H9 (cell line): Measurements from ENCODE around the gene B4GALNT2. TPM values are rescaled to one million over a fixed set of nuclear protein-coding genes. Genes with fewer than 3 reads are reported as not detected.

Source experiments
- DNase-seq: peaks from one replicate; pipeline ENCODE4 v3.0.0-alpha.2; 2017
- H2AFZ ChIP-seq: one replicate; pipeline ENCODE4 v1.6.1; 2013; ENCODE audit warnings: mild to moderate bottlenecking, low read length, control low read depth, moderate library complexity
- H2AK5ac ChIP-seq: 2 replicates; pipeline ENCODE4 v1.6.1; 2013; ENCODE audit warnings: low read length, control low read depth, mixed read lengths; ENCODE audit not compliant: insufficient read length
- H2BK120ac ChIP-seq: one replicate; pipeline ENCODE4 v1.6.1; 2013; ENCODE audit warnings: low read depth, mild to moderate bottlenecking, low read length, control low read depth, inconsistent platforms; ENCODE audit not compliant: poor library complexity, severe bottlenecking
- H2BK12ac ChIP-seq: 2 replicates; pipeline ENCODE4 v1.6.1; 2013; ENCODE audit warnings: low read length, control low read depth, mixed read lengths, low read depth; ENCODE audit not compliant: insufficient read length
- H2BK15ac ChIP-seq: 2 replicates; pipeline ENCODE4 v1.6.1; 2013; ENCODE audit warnings: low read depth, low read length, control low read depth
- H2BK20ac ChIP-seq: one replicate; pipeline ENCODE4 v1.6.1; 2013; ENCODE audit warnings: low read depth, mild to moderate bottlenecking, low read length, control low read depth, inconsistent platforms; ENCODE audit not compliant: poor library complexity, severe bottlenecking
- H2BK5ac ChIP-seq: 2 replicates; pipeline ENCODE4 v1.6.1; 2013; ENCODE audit warnings: low read length, control low read depth, mixed read lengths; ENCODE audit not compliant: insufficient read length
- H3K14ac ChIP-seq: 2 replicates; pipeline ENCODE4 v1.6.1; 2013; ENCODE audit warnings: low read length, control low read depth; ENCODE audit not compliant: insufficient read depth
- H3K18ac ChIP-seq: 2 replicates; pipeline ENCODE4 v1.6.1; 2013; ENCODE audit warnings: low read depth, mild to moderate bottlenecking, mixed read lengths, low read length, control low read depth; ENCODE audit not compliant: insufficient read length
- H3K23ac ChIP-seq: 2 replicates; pipeline ENCODE4 v1.6.1; 2013; ENCODE audit warnings: low read length, control low read depth, mixed read lengths, low read depth; ENCODE audit not compliant: insufficient read length
- H3K23me2 ChIP-seq: 2 replicates; pipeline ENCODE4 v1.6.1; 2013; ENCODE audit warnings: low read depth, mild to moderate bottlenecking, mixed read lengths, low read length, control low read depth; ENCODE audit not compliant: insufficient read length, poor library complexity, severe bottlenecking
- H3K27ac ChIP-seq: 2 replicates; pipeline ENCODE4 v1.5.1; 2013; ENCODE audit warnings: low read length, control low read depth, mixed read lengths, low read depth; ENCODE audit not compliant: insufficient read length
- H3K27me3 ChIP-seq: 2 replicates; pipeline ENCODE4 v1.6.1; 2013; ENCODE audit warnings: low read length, control low read depth, inconsistent platforms; ENCODE audit not compliant: insufficient read depth
- H3K4ac ChIP-seq: 2 replicates; pipeline ENCODE4 v1.6.1; 2013; ENCODE audit warnings: low read depth, mild to moderate bottlenecking, control low read depth, inconsistent platforms, low read length, moderate library complexity
- H3K4me1 ChIP-seq: 2 replicates; pipeline ENCODE4 v1.6.1; 2013; ENCODE audit warnings: low read length, control low read depth, inconsistent platforms; ENCODE audit not compliant: insufficient read depth
- H3K4me2 ChIP-seq: 2 replicates; pipeline ENCODE4 v1.6.1; 2013; ENCODE audit warnings: low read length, control low read depth, mixed read lengths; ENCODE audit not compliant: insufficient read length, insufficient read depth
- H3K56ac ChIP-seq: 2 replicates; pipeline ENCODE4 v1.6.1; 2013; ENCODE audit warnings: low read depth, mild to moderate bottlenecking, mixed read lengths, low read length, control low read depth; ENCODE audit not compliant: insufficient read length
- H3K79me1 ChIP-seq: 2 replicates; pipeline ENCODE4 v1.6.1; 2013; ENCODE audit warnings: low read depth, mild to moderate bottlenecking, moderate library complexity, low read length, control low read depth, inconsistent platforms; ENCODE audit not compliant: insufficient read depth, poor library complexity, severe bottlenecking
- H3K79me2 ChIP-seq: 2 replicates; pipeline ENCODE4 v1.6.1; 2013; ENCODE audit warnings: low read length, control low read depth, inconsistent platforms; ENCODE audit not compliant: insufficient read depth
- H3K9ac ChIP-seq: 2 replicates; pipeline ENCODE4 v1.6.1; 2013; ENCODE audit warnings: low read length, control low read depth, mixed read lengths; ENCODE audit not compliant: insufficient read length; ENCODE audit errors: extremely low read depth
- H3K9me3 ChIP-seq: one replicate; pipeline ENCODE4 v1.6.1; 2013; ENCODE audit warnings: low read depth, low read length, inconsistent platforms; ENCODE audit not compliant: control insufficient read depth
- H3T11ph ChIP-seq: one replicate; pipeline ENCODE4 v1.6.1; 2013; ENCODE audit warnings: mild to moderate bottlenecking, low read length, control low read depth, inconsistent platforms
- H4K20me1 ChIP-seq: one replicate; pipeline ENCODE4 v1.6.1; 2013; ENCODE audit not compliant: control insufficient read depth, insufficient read length, insufficient read depth
- H4K5ac ChIP-seq: 2 replicates; pipeline ENCODE4 v1.6.1; 2013; ENCODE audit warnings: low read depth, mild to moderate bottlenecking, mixed read lengths, low read length, control low read depth; ENCODE audit not compliant: insufficient read length
- H4K8ac ChIP-seq: replicated peaks from 2 replicates; pipeline ENCODE4 v1.6.1; 2013; ENCODE audit warnings: low read length, control low read depth, mixed read lengths, low read depth; ENCODE audit not compliant: insufficient read length
- H4K91ac ChIP-seq: 2 replicates; pipeline ENCODE4 v1.6.1; 2013; ENCODE audit warnings: low read depth, mild to moderate bottlenecking, moderate library complexity, mixed read lengths, low read length, control low read depth; ENCODE audit not compliant: insufficient read length
- H3K27ac Mint-ChIP-seq, 3 experiments: 2 replicates in 2 of 3; 3 replicates in 1 of 3; pipeline ENCODE4 v1.8.0; 2020 to 2021; ENCODE audit warnings: mixed read lengths in 3 of 3, mild to moderate bottlenecking in 1 of 3, moderate library complexity in 1 of 3
- H3K27me3 Mint-ChIP-seq: 2 replicates; pipeline ENCODE4 v1.8.0; 2021; ENCODE audit warnings: low read depth, mild to moderate bottlenecking, moderate library complexity, mixed read lengths
- H3K36me3 Mint-ChIP-seq, 3 experiments: 2 replicates in 2 of 3; 3 replicates in 1 of 3; pipeline ENCODE4 v1.8.0; 2020 to 2021; ENCODE audit warnings: low read depth in 3 of 3, mixed read lengths in 3 of 3; ENCODE audit not compliant: insufficient read depth in 1 of 3
- H3K4me1 Mint-ChIP-seq, 2 experiments: 2 replicates each; pipeline ENCODE4 v1.8.0; 2020; ENCODE audit warnings: mixed read lengths in 2 of 2
- H3K4me3 Mint-ChIP-seq, 2 experiments: 2 replicates in 1 of 2; 3 replicates in 1 of 2; pipeline ENCODE4 v1.8.0; 2020 to 2021; ENCODE audit warnings: mild to moderate bottlenecking in 2 of 2, mixed read lengths in 2 of 2, moderate library complexity in 1 of 2
- H3K9me3 Mint-ChIP-seq, 2 experiments: 2 replicates in 1 of 2; 3 replicates in 1 of 2; pipeline ENCODE4 v1.8.0; 2020; ENCODE audit warnings: mild to moderate bottlenecking in 2 of 2, mixed read lengths in 2 of 2, moderate library complexity in 1 of 2
- CTCF ChIP-seq: fragments of 200-600 bp; sonication (generic); conservative IDR thresholded peaks from 3 replicates; pipeline ENCODE4 v1.8.0; 2021; ENCODE audit warnings: antibody characterized with exemption, mild to moderate bottlenecking
- WGBS: extraction: QIAGEN DNeasy Blood & Tissue Kit; methylation state at CpG from one replicate; pipeline ENCODE4 v1.1.7; 2013; ENCODE audit warnings: missing lambda C conversion rate, low lambda C conversion rate, mixed read lengths; ENCODE audit not compliant: insufficient read length; ENCODE audit errors: extremely low coverage; 5-methylcytosine and 5-hydroxymethylcytosine counted together
- total RNA-seq: library from RNA; stranded (reverse); gene quantifications from 2 replicates; pipeline ENCODE4 v1.2.1, GENCODE V29; 2021

Gene B4GALNT2
- total RNA-seq, 1 experiment from 2014 or later, result not detected

GRCh38 chr17:49168706-49169105 is 36.1 kb downstream of the B4GALNT2 start:
- H3K27me3 Mint-ChIP-seq, result peaks cover 44% of the 10 kb centered on the region
- H3K27ac Mint-ChIP-seq, result peak overlapping the region in 1 of 3 experiments; percentile 53; a peak in 1 of 7 replicates

More at GRCh38 chr17:49168706-49169105, 36.1 kb downstream of the B4GALNT2 start:
- no peak overlapping the region for H3K14ac ChIP-seq
- no peak for TF ChIP-seq CTCF
- H2BK15ac ChIP-seq, result no peak overlapping the region
- no CpG with 5 or more reads among the region's 9 CpGs for WGBS
- no peak overlapping the region for H3T11ph ChIP-seq
- H2BK120ac ChIP-seq, result no peak overlapping the region
- no peak overlapping the region for H3K4ac ChIP-seq
- H3K79me1 ChIP-seq, result no peaks in the 10 kb centered on the region
- Mint-ChIP-seq H3K4me1 (no peaks in the 10 kb centered on the region; a peak in 1 of 4 replicates), H3K9me3 (peaks cover 16 to 23% of the 10 kb centered on the region in 2 experiments; a peak in 4 of 5 replicates), H3K4me3 (no peak overlapping the region), H3K36me3 (peaks cover 2 to 5% (median 2%) of the 10 kb centered on the region in 3 experiments; a peak in 5 of 7 replicates)
- H3K9me3 ChIP-seq, result peaks cover 12% of the 10 kb centered on the region
- H3K56ac ChIP-seq, result no peak overlapping the region
- no peak overlapping the region for H3K4me2 ChIP-seq
- no peak overlapping the region for H3K9ac ChIP-seq
- no peak overlapping the region for H2AK5ac ChIP-seq
- no peak overlapping the region for H3K27ac ChIP-seq
- H2BK20ac ChIP-seq, result no peak overlapping the region
- H4K20me1 ChIP-seq, result no peaks in the 10 kb centered on the region
- H3K23me2 ChIP-seq, result no peaks in the 10 kb centered on the region
- H2BK5ac ChIP-seq, result no peak overlapping the region
- no peaks in the 10 kb centered on the region for H3K4me1 ChIP-seq
- H4K91ac ChIP-seq, result no peak overlapping the region
- no peak overlapping the region for H4K8ac ChIP-seq
- H3K23ac ChIP-seq, result no peak overlapping the region
- no peak overlapping the region for H2BK12ac ChIP-seq
- no peaks in the 10 kb centered on the region for H3K27me3 ChIP-seq
- H2AFZ ChIP-seq, result no peak overlapping the region
- H3K18ac ChIP-seq, result no peak overlapping the region
- DNase-seq, result no peak
- no peaks in the 10 kb centered on the region for H3K79me2 ChIP-seq
- H4K5ac ChIP-seq, result no peak overlapping the region
